GM13977 (cell line): ENCODE results near the gene GRID2IP.

Experiments
- DNase-seq: peaks from one replicate; pipeline ENCODE4 v3.0.0; 2012; ENCODE audit warnings: low spot score
- CTCF ChIP-seq: IDR thresholded peaks from 2 replicates; pipeline ENCODE4 v1.5.1; 2012; ENCODE audit warnings: mild to moderate bottlenecking, control low read depth; ENCODE audit not compliant: insufficient read depth; ENCODE audit errors: extremely low read depth, missing control alignments
- in situ Hi-C: fragments of 300-500 bp; cut with MboI; formaldehyde crosslinking; loops from one replicate; pipeline ENCODE4 v1.12.0; 2022; ENCODE audit warnings: low sequenced_read_pairs, low pct_unique_long_range_greater_than_20kb, mixed read lengths, inconsistent platforms; ENCODE audit not compliant: unreplicated experiment

Gene GRID2IP

GRCh38 chr7:6530626-6531491 is 20.4 kb downstream of the GRID2IP start:
- in situ Hi-C loops = no loop called here
- TF ChIP-seq CTCF = no peak
- DNase-seq = peak; percentile 80

- in situ Hi-C loops = no loop called here
- no peak for TF ChIP-seq CTCF
Measured at GRCh38 chr7:6529643-6530042, 21.6 kb downstream of the GRID2IP start.

GRCh38 chr7:6528401-6529130 is 22.7 kb downstream of the GRID2IP start:
- in situ Hi-C loops = no loop called here
- DNase-seq = no peak
- no peak for TF ChIP-seq CTCF

More at GRCh38 chr7:6529643-6530042, 21.6 kb downstream of the GRID2IP start:
- no peak for DNase-seq

- in situ Hi-C loops = no loop called here
- no peak for TF ChIP-seq CTCF
- no peak for DNase-seq
Measured at GRCh38 chr7:6526997-6527378, 24.3 kb downstream of the GRID2IP start.

- in situ Hi-C loops = no loop called here
- DNase-seq = no peak
- no peak for TF ChIP-seq CTCF
Measured at GRCh38 chr7:6520163-6520981, 30.9 kb downstream of the GRID2IP start.

- no peak for DNase-seq
- in situ Hi-C loops = no loop called here
- TF ChIP-seq CTCF = peak; percentile 91
Measured at GRCh38 chr7:6516387-6516983, 34.8 kb downstream of the GRID2IP start.
